HG03378 (cell line): ENCODE measurements around the gene FZD7.

Source experiments
- ATAC-seq: cut with Tn5 transposase; IDR thresholded peaks from one replicate; pipeline ENCODE4 v1.9.1; 2021; ENCODE audit warnings: mild to moderate bottlenecking, moderate library complexity; ENCODE audit not compliant: unreplicated experiment

FZD7 gene

DNA sequence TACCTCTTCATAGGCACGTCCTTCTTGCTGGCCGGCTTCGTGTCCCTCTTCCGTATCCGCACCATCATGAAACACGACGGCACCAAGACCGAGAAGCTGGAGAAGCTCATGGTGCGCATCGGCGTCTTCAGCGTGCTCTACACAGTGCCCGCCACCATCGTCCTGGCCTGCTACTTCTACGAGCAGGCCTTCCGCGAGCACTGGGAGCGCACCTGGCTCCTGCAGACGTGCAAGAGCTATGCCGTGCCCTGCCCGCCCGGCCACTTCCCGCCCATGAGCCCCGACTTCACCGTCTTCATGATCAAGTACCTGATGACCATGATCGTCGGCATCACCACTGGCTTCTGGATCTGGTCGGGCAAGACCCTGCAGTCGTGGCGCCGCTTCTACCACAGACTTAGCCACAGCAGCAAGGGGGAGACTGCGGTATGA, 2.3 kb downstream of the FZD7 start:
- no peak for ATAC-seq

DNA sequence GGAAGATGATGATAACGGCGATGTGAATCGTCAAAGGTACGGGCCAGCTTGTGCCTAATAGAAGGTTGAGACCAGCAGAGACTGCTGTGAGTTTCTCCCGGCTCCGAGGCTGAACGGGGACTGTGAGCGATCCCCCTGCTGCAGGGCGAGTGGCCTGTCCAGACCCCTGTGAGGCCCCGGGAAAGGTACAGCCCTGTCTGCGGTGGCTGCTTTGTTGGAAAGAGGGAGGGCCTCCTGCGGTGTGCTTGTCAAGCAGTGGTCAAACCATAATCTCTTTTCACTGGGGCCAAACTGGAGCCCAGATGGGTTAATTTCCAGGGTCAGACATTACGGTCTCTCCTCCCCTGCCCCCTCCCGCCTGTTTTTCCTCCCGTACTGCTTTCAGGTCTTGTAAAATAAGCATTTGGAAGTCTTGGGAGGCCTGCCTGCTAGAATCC, 3.0 kb downstream of the FZD7 start:
- no peak for ATAC-seq

- no peak for ATAC-seq
Measured at GRCh38 chr2:202037086-202037485, 3.4 kb downstream of the FZD7 start.

DNA sequence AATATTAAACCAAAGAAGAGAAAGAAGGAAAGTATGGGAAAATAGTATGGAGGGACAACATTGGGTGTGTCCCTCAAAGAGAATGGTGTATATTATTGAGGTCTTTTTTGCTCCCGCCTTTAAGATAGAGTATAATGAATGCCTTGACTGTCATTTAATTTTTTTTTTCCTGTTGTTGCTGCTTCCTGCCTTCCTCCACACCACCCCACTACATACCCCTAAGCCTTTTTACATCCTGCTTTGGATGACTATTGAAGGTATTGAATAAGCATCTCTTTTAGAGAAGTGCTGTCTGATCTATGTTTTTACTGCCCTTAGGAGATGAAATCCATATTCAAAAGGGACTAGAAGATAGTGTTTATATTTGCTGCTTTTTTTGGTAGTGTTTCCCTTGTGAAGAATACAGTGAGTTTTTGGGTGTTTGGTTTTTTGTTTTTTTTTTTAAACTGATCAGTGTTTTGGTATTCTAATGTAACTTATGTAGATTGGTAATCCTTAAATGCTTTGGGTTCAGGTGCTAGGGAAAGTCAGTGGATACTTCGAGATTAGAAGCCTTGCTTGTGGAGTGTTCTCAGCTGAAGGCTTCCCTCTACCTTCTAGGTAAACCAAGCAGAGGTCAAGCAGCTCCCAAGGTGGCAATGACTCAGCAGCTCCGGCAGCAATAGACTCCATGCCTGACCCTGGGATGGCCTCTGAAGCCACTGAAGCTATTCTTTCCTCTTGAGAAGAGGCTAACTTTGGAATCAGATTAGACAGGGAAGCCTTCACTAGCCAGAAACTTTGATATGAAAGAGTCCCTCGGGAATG, 5.0 kb downstream of the FZD7 start:
- ATAC-seq: no peak

GRCh38 chr2:202039278-202040078, 5.8 kb downstream of the FZD7 start:
- no peak for ATAC-seq

DNA sequence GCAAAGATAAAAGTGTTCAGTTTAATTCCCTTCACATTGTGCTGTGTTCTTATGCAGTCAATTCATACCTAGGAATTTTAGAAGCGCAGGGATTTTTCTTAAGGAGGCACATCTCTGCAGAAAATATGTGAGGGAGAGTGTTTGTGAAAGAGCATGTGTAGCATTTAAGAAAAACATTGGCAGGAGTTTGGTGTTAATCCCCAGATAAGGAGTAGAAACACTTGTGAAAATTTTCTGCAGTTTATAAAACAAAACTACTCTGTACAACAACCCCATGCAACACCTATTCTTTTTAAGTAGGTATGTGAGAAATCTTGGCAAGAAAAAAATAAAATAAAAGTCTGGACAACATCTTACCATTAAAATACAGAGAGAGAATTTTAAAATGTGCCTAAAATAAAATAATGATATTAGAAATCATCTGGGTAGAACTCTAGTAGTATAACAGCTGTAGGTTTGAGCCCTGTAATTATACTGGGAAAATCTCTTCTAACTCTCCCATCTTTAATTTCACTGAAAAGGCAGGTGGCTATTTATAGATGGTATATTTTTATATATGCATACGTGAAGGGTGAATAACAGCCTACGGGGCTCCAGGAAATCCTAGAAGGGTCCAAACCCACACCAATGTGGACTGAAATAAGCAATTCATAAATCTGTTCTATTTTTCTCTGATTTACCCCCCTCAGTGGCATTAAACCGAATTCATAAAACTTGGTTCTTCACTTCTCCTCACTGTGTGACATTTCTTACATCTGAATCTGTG, 6.6 kb downstream of the FZD7 start:
- no peak for ATAC-seq

DNA sequence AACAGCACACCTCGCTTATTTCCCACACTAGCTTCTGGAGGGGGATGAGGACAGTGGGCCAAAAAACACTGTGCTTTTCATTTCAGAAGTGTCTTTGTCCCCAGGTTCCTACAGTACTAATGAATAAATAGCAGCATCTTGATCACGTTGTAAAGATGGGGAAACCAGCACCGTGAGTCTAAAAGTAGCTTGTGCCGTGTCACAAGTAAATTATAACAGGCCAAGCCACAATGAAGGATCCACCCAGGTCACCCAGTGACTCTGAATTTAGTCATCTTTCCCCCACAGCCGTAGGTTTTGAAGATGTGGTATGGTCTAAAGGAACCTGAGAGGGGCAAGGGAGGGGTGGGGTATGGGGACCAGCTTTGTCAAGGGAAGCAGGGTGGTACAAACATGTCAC, 8.8 kb downstream of the FZD7 start:
- no peak for ATAC-seq

DNA sequence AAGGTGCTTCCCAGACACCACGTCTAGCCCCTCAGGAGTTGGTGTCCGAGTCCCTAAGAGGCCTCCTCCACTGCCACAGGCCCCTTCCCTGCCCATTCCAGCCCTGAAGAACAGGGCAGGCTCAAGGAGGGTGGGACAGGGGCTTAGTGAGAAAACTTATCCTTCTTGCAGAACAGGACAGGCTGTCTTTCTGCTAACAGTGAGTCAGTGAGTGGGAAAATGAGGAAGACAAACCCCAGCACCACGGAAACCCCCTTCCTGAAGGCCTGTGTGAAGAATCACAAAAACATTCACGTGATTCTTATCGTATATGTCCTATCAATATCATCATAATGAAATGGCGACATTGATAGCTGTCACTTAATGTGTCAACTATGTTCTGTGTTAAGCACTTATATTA, 9.8 kb downstream of the FZD7 start:
- ATAC-seq: no peak

- no peak for ATAC-seq
Measured at GRCh38 chr2:202044777-202045176, 11.1 kb downstream of the FZD7 start.

DNA sequence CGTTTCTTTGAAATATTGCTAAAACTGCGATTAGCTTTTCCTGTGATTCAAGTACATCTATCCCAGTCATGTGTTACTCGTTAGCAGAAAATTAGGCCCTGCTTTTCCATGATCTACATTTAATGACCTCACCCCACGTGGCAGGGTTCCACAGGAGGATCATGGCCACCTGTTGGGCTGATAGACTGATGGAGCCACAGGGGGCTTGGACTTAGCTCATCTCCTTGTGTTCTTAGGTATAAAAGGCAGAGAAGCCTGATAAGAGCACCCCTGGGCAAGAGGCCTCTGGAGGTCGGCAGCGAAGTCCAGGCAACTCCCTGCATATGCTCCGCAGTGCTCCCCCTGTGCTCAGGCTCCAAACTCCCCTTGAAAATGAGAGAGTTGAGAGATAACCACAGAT, 12.9 kb downstream of the FZD7 start:
- no peak for ATAC-seq

GRCh38 chr2:202049092-202049728, 15.6 kb downstream of the FZD7 start:
- ATAC-seq: no peak

- no peak for ATAC-seq
Measured at GRCh38 chr2:202049840-202050239, 16.2 kb downstream of the FZD7 start.

DNA sequence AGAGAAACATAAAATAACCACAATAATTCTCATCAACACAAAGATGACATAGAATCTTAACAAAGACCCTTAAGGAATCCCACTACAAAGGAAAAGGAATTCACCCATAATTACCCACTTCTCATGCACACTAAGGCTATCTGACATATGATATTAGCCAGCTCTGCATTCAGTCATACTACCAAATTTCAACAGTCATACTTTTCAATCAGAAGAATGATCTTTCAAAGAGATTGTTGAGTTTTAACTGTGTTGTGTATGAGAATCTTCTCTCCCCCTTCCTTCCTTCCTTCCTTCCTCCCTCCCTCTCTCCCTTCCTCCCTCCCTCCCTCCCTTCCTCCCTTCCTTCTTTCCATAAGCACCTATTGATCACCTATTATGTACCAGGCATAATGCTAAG, 17.0 kb downstream of the FZD7 start:
- ATAC-seq: no peak

DNA sequence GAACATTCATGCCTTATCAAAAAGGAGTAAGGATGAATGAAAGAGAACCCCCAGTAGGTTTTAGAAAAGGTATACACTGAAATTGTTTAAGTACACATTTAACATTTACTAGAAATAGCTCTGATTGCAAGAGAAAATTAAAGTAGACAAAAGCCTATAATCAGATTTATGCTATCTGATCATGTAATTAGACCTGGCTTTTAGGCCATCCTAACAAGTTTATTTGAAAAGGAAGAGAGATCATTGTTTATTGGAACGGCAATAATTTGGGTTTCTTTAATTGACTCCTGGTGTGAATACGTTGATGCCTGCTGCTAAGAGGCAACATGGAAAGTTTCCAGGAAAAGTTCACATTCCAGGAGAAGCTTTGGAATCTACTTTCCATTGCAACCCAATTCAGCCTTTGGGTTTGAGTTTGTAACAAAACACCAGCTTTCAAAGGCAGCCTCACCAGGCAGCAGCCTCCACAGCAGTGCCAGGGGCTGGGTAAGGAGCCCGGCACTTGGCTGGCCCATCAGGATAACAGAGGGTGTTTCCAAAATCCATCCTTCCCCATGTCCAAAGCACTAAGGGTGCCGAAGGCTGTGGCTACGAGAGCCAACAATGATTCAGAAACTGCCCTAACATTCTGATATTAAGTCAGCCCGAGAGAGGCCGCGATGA, 18.0 kb downstream of the FZD7 start:
- no peak for ATAC-seq

- ATAC-seq: no peak
Measured at GRCh38 chr2:202052235-202052634, 18.6 kb downstream of the FZD7 start.

- no peak for ATAC-seq
Measured at GRCh38 chr2:202054679-202055078, 21.0 kb downstream of the FZD7 start.

- no peak for ATAC-seq
Measured at GRCh38 chr2:202056611-202057010, 23.0 kb downstream of the FZD7 start.

DNA sequence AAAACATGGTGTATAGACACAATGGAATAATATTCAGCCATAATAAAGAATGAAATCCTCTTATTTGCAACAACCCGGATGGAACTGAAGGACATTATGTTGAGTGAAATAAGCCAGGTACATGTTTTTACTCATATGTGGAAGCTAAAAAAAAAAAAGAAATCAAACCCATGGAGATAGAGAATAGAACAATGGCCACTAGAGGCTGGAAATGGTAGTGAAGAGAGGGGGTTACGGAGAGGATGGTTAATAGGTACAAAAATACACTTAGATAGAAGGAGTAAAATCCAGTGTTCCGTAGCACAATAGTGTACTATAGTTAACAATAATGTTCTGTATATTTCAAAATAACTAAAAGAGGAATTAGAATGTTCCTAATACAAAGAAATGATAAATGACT, 26.6 kb downstream of the FZD7 start:
- ATAC-seq: no peak

GRCh38 chr2:202061695-202062094, 28.0 kb downstream of the FZD7 start:
- ATAC-seq: no peak

DNA sequence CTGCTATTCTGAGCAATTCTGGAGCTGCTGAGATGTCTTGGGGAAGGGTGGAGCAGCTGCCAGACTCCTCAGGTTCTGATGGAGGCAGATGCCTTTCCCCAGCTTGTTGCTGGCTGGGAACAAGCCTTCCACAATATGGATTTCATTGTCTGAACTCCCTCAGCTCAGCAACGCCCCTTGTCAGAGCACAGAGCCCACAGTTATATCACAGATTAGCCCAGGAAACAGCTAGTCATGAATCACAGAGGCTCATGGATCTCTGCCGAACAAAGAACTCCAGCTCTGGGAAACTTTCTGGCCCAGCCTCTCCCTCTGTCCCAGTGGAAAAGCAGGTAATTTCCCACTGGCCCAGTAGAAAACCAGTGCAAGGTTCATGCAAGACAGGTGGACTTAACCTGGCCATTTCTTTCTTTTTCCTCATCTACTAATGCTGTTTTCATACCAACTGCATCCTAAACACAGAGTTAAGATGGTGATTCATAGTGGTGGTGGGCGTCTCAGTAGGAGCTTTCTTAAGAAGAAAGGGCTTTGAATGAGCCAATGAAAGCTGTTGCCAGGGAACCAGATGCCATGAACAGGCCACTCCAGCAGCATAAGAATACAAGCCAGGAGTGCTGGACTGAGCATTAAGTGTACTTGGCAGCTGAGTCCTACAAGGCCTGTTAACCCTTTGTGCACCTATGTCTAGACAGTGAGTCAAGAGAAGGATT, 30.7 kb downstream of the FZD7 start:
- ATAC-seq: no peak
